Kidney epithelial cell (primary cell): ENCODE results near the gene MS4A15. TPM values are rescaled to one million over a fixed set of nuclear protein-coding genes. Genes with fewer than 3 reads are reported as not detected.

Experiments
- DNase-seq: peaks from one replicate; pipeline ENCODE4 v3.0.0-alpha.2; 2010; ENCODE audit warnings: low read depth
- H3K27me3 ChIP-seq: 2 replicates; pipeline ENCODE4 v1.6.0; 2011; ENCODE audit warnings: low read length; ENCODE audit not compliant: control insufficient read depth, insufficient read depth
- H3K36me3 ChIP-seq: 2 replicates; pipeline ENCODE4 v1.5.1; 2011; ENCODE audit warnings: low read length; ENCODE audit not compliant: control insufficient read depth, insufficient read depth
- H3K4me3 ChIP-seq: 2 replicates; pipeline ENCODE4 v1.5.1; 2011; ENCODE audit warnings: low read depth, mild to moderate bottlenecking, control low read depth, low read length
- total RNA-seq: library from RNA; depleted of rRNA; stranded (reverse); fragments of >200 nt; gene quantifications from 2 replicates; pipeline ENCODE4 v1.2.3, GENCODE V29; 2015
- TF ChIP-seq, protein P1 (sequence below): IDR thresholded peaks from 2 replicates; pipeline ENCODE4 v1.5.1; 2011; ENCODE audit warnings: mild to moderate bottlenecking, moderate library complexity, low read length, control low read depth, inconsistent platforms; ENCODE audit not compliant: insufficient read depth, poor library complexity, severe bottlenecking

The MS4A15 gene
- total RNA-seq, 1 donor from 2014 or later: not detected

DNA sequence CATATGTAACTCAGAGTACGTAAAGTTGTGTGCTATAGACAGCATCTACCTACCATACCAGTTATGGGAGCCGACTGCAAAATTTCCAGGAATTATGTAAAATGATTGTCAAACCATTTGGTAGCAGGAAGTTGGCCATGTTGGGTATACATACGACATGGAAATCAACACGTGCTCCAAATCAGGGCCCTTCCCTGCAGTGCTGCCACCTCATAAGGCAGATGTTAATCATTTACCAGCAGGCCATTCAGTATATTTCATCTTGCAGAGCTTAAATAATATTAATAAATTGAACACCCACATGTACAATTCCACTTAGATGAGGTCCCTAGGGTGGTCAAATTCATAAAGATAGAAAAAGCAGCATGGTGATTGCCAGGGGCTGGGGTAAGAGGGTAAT, 22.4 kb upstream of the MS4A15 start:
- TF ChIP-seq, protein P1, sequence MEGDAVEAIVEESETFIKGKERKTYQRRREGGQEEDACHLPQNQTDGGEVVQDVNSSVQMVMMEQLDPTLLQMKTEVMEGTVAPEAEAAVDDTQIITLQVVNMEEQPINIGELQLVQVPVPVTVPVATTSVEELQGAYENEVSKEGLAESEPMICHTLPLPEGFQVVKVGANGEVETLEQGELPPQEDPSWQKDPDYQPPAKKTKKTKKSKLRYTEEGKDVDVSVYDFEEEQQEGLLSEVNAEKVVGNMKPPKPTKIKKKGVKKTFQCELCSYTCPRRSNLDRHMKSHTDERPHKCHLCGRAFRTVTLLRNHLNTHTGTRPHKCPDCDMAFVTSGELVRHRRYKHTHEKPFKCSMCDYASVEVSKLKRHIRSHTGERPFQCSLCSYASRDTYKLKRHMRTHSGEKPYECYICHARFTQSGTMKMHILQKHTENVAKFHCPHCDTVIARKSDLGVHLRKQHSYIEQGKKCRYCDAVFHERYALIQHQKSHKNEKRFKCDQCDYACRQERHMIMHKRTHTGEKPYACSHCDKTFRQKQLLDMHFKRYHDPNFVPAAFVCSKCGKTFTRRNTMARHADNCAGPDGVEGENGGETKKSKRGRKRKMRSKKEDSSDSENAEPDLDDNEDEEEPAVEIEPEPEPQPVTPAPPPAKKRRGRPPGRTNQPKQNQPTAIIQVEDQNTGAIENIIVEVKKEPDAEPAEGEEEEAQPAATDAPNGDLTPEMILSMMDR: no peak
- H3K27me3 ChIP-seq: no peaks in the 10 kb centered on the region
- DNase-seq: no peak

DNA sequence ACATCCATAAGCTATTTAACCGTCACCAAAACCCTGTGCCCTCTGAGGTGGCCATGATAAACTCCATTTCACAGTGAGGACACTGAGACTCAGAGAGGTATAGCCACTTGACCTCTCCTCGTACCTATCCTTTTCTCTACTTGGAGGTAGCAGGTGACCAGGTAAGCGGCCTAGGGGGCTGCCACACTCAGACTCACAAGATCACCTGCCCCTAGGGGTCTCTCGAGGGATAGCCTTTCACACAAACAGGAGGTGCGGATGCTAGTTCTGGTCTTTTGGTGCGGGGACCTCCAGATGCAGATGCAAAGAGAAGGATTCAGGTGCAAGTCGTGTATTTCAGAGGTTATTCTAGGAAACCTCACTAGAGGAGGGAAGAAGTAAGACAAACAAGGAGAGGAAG, 17.6 kb upstream of the MS4A15 start:
- H3K27me3 ChIP-seq: no peaks in the 10 kb centered on the region
- H3K4me3 ChIP-seq: no peak overlapping the region
- no peaks in the 10 kb centered on the region for H3K36me3 ChIP-seq
- DNase-seq: no peak
- TF ChIP-seq, protein P1: no peak

More for the DNA sequence above, 22.4 kb upstream of the MS4A15 start:
- no peaks in the 10 kb centered on the region for H3K36me3 ChIP-seq
- H3K4me3 ChIP-seq: no peak overlapping the region

- Histone ChIP-seq H3K27me3 (no peaks in the 10 kb centered on the region), H3K4me3 (no peak overlapping the region), H3K36me3 (no peaks in the 10 kb centered on the region)
- TF ChIP-seq, protein P1: no peak
- no peak for DNase-seq
Observed at GRCh38 chr11:60740573-60740972, 16.1 kb upstream of the MS4A15 start.

GRCh38 chr11:60741421-60741820, 15.2 kb upstream of the MS4A15 start:
- no peaks in the 10 kb centered on the region for H3K27me3 ChIP-seq
- no peak overlapping the region for H3K4me3 ChIP-seq
- no peaks in the 10 kb centered on the region for H3K36me3 ChIP-seq
- no peak for DNase-seq
- TF ChIP-seq, protein P1: no peak

DNA sequence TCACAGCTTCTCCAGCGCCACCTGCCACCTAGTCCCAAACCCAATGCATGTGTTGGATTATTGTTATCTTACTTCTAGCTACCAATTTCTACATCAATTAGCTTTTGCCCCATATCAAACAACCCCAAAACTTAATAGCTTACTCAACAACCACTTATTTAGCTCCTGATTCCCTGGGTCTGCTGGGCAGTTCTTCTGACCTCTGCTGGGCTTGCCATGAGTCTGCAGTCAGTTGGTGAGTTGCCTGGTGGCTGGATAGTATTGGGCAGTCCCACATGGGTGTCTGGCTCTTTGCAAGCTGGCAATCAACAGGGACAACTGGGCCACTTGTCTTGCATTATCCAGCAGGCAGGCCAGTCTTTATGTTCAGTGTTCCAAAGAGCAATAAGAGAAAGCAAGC, 13.6 kb upstream of the MS4A15 start:
- no peaks in the 10 kb centered on the region for H3K36me3 ChIP-seq
- H3K4me3 ChIP-seq: no peak overlapping the region
- DNase-seq: no peak
- TF ChIP-seq, protein P1: no peak
- H3K27me3 ChIP-seq: no peaks in the 10 kb centered on the region

- no peaks in the 10 kb centered on the region for H3K27me3 ChIP-seq
- H3K4me3 ChIP-seq: no peak overlapping the region
- H3K36me3 ChIP-seq: no peaks in the 10 kb centered on the region
- DNase-seq: no peak
- TF ChIP-seq, protein P1: no peak
Observed at GRCh38 chr11:60744114-60744513, 12.6 kb upstream of the MS4A15 start.
